Mesothelial cell of epicardium (in vitro differentiated cells): Measurements from ENCODE around the gene ZBTB47. TPM values are rescaled to one million over a fixed set of nuclear protein-coding genes. Genes with fewer than 3 reads are reported as not detected.

Experiments used
- DNase-seq, 2 experiments: peaks; one replicate each; pipeline ENCODE4 v3.0.0; 2021; ENCODE audit warnings: low spot score in 2 of 2; ENCODE audit not compliant: unreplicated experiment in 2 of 2
- H3K27ac Mint-ChIP-seq: 2 replicates; pipeline ENCODE4 v1.8.0; 2021; ENCODE audit warnings: mixed read lengths
- H3K27me3 Mint-ChIP-seq: 2 replicates; pipeline ENCODE4 v1.8.0; 2021; ENCODE audit warnings: low read depth, mixed read lengths
- H3K36me3 Mint-ChIP-seq: 2 replicates; pipeline ENCODE4 v1.8.0; 2021; ENCODE audit warnings: mixed read lengths
- H3K4me1 Mint-ChIP-seq: 2 replicates; pipeline ENCODE4 v1.8.0; 2021; ENCODE audit warnings: mixed read lengths
- H3K4me3 Mint-ChIP-seq: 2 replicates; pipeline ENCODE4 v1.8.0; 2021; ENCODE audit warnings: mild to moderate bottlenecking, moderate library complexity, mixed read lengths
- H3K9me3 Mint-ChIP-seq: 2 replicates; pipeline ENCODE4 v1.8.0; 2021; ENCODE audit warnings: mixed read lengths
- total RNA-seq: library from RNA; stranded (reverse); gene quantifications from 3 replicates; pipeline ENCODE4 v1.2.1, GENCODE V29; 2021
- TF ChIP-seq, protein P1 (sequence below): fragments of 200-600 bp; sonication (generic); IDR thresholded peaks from one replicate; pipeline ENCODE4 v1.5.0; 2021; ENCODE audit warnings: antibody characterized with exemption; ENCODE audit not compliant: unreplicated experiment

ZBTB47 gene
- total RNA-seq, 1 donor from 2014 or later: 23.6 TPM

DNA sequence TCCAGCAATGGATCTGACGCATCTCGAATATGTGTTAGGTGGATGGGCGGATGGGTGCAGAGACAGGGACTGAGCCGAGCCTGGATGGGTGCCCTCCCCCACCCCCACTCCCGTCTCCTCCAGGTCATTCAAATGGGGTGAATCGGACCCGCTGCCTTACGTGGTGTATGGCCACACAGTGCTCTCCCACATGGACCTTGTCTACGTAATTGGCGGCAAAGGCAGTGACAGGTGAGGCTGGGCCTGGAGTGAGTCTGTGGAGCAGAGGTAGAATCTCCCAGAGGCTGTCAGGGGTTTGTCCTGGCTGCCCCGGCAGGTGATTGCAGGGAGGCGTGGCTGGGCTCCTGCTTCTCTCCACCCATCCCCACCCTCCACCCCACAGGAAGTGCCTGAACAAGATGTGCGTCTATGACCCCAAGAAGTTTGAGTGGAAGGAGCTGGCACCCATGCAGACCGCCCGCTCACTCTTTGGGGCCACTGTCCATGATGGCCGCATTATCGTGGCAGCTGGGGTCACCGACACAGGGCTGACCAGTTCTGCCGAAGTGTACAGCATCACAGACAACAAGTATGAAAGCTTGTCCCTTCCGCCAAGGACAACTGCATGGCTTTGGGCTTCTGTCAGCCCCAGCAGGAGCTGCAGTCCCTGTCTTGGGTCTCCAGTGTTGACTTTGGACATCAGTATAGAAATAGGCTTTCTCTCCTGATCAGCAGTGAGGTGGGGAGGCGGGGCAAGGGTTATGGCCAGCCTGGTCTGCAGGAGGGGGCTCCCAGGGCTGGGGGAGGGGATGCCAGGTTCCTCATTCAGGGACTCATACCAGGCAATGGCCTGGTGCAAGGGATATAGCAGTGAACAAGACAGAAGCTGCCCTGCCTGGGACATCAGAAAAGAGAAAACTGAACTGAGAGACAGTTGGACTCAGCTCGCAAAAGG is 35.3 kb downstream of the ZBTB47 start:
- no peaks in the 10 kb centered on the region for H3K36me3 Mint-ChIP-seq
- TF ChIP-seq, protein P1, sequence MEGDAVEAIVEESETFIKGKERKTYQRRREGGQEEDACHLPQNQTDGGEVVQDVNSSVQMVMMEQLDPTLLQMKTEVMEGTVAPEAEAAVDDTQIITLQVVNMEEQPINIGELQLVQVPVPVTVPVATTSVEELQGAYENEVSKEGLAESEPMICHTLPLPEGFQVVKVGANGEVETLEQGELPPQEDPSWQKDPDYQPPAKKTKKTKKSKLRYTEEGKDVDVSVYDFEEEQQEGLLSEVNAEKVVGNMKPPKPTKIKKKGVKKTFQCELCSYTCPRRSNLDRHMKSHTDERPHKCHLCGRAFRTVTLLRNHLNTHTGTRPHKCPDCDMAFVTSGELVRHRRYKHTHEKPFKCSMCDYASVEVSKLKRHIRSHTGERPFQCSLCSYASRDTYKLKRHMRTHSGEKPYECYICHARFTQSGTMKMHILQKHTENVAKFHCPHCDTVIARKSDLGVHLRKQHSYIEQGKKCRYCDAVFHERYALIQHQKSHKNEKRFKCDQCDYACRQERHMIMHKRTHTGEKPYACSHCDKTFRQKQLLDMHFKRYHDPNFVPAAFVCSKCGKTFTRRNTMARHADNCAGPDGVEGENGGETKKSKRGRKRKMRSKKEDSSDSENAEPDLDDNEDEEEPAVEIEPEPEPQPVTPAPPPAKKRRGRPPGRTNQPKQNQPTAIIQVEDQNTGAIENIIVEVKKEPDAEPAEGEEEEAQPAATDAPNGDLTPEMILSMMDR: no peak
- no peak for DNase-seq
- no peak overlapping the region for H3K4me3 Mint-ChIP-seq
- no peak overlapping the region for H3K27ac Mint-ChIP-seq
- H3K27me3 Mint-ChIP-seq: peaks cover 32% of the 10 kb centered on the region
- no peaks in the 10 kb centered on the region for H3K9me3 Mint-ChIP-seq
- no peaks in the 10 kb centered on the region for H3K4me1 Mint-ChIP-seq

DNA sequence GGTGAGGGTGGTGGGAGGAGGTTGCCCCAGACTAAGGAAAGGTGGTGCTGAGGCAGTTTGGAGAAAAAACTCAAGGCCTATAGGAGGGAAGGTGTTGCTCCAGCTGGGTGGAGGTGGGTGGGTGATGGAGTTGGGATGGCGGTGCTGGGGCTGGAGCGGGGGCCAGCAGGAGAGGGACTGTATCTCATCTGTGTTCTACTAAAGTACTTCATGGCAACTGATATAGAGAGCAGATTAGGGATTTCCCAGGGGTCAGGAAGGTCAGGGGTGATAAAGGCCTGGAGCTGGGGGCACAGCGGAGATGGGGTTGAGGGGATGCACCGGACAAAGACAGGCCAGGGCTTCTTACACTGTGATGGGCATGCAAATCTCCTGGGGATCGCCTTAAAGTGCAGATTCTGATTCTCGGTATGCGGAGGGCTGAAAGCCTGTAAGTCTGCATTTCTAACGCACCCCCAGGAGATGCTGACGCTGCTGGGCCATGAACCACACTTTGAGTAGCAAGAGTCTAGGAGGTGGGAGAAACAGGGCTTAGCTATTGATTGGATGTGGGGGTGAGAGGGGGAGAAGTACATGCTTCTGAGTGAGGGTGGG is 36.0 kb downstream of the ZBTB47 start:
- H3K4me1 Mint-ChIP-seq: no peaks in the 10 kb centered on the region
- peaks cover 32% of the 10 kb centered on the region for H3K27me3 Mint-ChIP-seq
- H3K27ac Mint-ChIP-seq: no peak overlapping the region
- no peak for DNase-seq
- no peaks in the 10 kb centered on the region for H3K9me3 Mint-ChIP-seq
- no peaks in the 10 kb centered on the region for H3K36me3 Mint-ChIP-seq
- no peak overlapping the region for H3K4me3 Mint-ChIP-seq
- TF ChIP-seq, protein P1: no peak

- DNase-seq: no peak
- no peaks in the 10 kb centered on the region for H3K36me3 Mint-ChIP-seq
- no peak overlapping the region for H3K4me3 Mint-ChIP-seq
- H3K27me3 Mint-ChIP-seq: peaks cover 32% of the 10 kb centered on the region
- no peak overlapping the region for H3K27ac Mint-ChIP-seq
- TF ChIP-seq, protein P1: no peak
- H3K4me1 Mint-ChIP-seq: no peaks in the 10 kb centered on the region
- H3K9me3 Mint-ChIP-seq: no peaks in the 10 kb centered on the region
These were observed 36.7 kb downstream of the ZBTB47 start for GRCh38 chr3:42690191-42690590.

DNA sequence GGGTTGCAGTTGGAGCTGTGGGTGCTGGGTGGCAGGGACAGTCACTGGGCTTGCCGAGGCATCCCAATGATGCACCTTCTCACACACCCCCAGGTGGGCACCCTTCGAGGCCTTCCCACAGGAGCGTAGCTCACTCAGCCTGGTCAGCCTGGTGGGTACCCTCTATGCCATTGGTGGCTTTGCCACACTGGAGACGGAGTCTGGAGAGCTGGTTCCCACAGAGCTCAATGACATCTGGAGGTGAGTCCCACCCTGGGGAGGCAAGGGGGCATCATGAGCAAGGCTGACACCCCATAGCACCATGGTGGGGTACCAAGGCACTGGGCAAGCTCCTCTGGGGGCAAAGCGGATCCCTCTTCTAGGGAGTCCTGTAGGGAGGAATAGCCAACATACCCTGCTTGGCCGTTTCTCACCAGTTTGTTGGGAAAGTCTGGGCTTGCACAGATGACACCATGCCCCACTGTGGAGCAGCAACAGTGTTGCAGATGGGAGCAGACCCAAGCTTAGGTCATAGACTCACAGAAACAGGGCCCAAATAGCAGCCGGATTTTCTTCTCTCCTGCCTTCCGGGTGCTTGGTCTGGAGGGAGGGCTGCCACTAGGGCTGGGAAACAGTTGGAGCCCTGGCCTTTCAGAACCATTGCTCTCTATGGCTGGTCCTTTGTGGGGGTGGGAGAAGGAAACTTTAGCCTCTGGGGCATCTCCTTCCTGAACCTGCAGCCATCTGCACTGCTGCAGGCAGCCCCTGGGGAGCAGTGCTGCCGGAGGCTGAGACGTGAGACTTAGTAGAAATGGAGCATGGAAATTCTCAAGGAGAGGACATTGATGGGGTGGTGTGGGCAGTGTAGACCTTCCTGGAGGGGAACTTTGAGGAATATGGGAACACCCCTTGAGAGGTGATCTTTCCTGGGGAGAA is 37.5 kb downstream of the ZBTB47 start:
- H3K4me3 Mint-ChIP-seq: no peak overlapping the region
- H3K27me3 Mint-ChIP-seq: peaks cover 32% of the 10 kb centered on the region
- peak in 1 of 2 experiments; percentile 10 for DNase-seq
- no peaks in the 10 kb centered on the region for H3K36me3 Mint-ChIP-seq
- no peaks in the 10 kb centered on the region for H3K4me1 Mint-ChIP-seq
- no peak overlapping the region for H3K27ac Mint-ChIP-seq
- no peaks in the 10 kb centered on the region for H3K9me3 Mint-ChIP-seq
- TF ChIP-seq, protein P1: no peak

GRCh38 chr3:42691816-42692666 is 38.5 kb downstream of the ZBTB47 start:
- Mint-ChIP-seq H3K36me3 (no peaks in the 10 kb centered on the region), H3K27ac (no peak overlapping the region), H3K4me1 (no peaks in the 10 kb centered on the region), H3K9me3 (no peaks in the 10 kb centered on the region), H3K4me3 (no peak overlapping the region), H3K27me3 (peaks cover 32% of the 10 kb centered on the region)
- no peak for DNase-seq
- TF ChIP-seq, protein P1: no peak
